ENCODE results near the gene IGF2BP2.

DNA sequence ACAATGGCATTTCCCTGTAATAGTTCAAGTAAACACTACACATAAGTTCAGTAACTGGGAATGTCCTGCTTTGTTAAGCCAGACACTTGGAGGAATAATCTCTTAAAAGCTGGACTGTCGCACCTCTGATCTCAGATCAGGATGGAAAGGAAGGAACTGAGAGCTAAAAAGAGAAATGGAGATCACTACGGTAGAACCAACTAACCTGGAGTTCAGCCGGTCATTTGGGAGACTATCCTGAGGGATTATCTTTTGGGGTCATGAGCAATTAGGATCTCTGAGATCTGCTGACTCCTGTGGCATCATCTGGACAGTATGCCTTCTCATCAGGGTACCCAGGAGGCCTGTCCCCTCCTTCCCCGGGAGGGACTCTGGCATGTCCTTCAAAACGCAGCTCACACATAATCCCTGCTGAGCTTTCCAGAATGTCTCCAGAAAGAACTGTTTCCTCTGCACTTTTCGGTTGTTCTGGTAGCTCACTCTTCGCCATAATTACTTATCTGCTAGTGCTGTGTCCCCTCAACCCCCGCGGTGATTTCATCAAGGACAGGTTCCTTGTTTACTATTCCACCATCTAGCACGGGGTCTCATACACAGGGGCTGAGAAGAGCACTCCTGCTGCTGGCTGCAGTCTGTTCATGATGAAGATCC, 123.1 kb downstream of the IGF2BP2 start:
- TF ChIP-seq POLR2A (IDR thresholded peaks at IDR 0.05): no peak
- TF ChIP-seq, protein P1, sequence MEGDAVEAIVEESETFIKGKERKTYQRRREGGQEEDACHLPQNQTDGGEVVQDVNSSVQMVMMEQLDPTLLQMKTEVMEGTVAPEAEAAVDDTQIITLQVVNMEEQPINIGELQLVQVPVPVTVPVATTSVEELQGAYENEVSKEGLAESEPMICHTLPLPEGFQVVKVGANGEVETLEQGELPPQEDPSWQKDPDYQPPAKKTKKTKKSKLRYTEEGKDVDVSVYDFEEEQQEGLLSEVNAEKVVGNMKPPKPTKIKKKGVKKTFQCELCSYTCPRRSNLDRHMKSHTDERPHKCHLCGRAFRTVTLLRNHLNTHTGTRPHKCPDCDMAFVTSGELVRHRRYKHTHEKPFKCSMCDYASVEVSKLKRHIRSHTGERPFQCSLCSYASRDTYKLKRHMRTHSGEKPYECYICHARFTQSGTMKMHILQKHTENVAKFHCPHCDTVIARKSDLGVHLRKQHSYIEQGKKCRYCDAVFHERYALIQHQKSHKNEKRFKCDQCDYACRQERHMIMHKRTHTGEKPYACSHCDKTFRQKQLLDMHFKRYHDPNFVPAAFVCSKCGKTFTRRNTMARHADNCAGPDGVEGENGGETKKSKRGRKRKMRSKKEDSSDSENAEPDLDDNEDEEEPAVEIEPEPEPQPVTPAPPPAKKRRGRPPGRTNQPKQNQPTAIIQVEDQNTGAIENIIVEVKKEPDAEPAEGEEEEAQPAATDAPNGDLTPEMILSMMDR (IDR thresholded peaks at IDR 0.05): no peak
